IPS-18a (cell line): ENCODE results near the gene IL4R.

Experiments
- H3K27ac ChIP-seq: one replicate; pipeline ENCODE4 v1.5.1; 2013; ENCODE audit warnings: low read length
- H3K27me3 ChIP-seq: one replicate; pipeline ENCODE4 v1.6.1; 2013; ENCODE audit warnings: mild to moderate bottlenecking, low read length; ENCODE audit not compliant: control insufficient read depth, insufficient read depth
- H3K36me3 ChIP-seq: one replicate; pipeline ENCODE4 v1.6.1; 2013; ENCODE audit warnings: low read depth, low read length; ENCODE audit not compliant: control insufficient read depth
- H3K4me1 ChIP-seq: one replicate; pipeline ENCODE4 v1.6.1; 2013; ENCODE audit warnings: low read depth, low read length; ENCODE audit not compliant: control insufficient read depth
- H3K4me3 ChIP-seq: one replicate; pipeline ENCODE4 v1.5.1; 2013; ENCODE audit warnings: low read length
- H3K9ac ChIP-seq: one replicate; pipeline ENCODE4 v1.6.1; 2013; ENCODE audit warnings: mild to moderate bottlenecking, low read length, moderate library complexity
- H3K9me3 ChIP-seq: one replicate; pipeline ENCODE4 v1.6.1; 2013; ENCODE audit warnings: low read depth, low read length; ENCODE audit not compliant: control insufficient read depth

IL4R gene

DNA sequence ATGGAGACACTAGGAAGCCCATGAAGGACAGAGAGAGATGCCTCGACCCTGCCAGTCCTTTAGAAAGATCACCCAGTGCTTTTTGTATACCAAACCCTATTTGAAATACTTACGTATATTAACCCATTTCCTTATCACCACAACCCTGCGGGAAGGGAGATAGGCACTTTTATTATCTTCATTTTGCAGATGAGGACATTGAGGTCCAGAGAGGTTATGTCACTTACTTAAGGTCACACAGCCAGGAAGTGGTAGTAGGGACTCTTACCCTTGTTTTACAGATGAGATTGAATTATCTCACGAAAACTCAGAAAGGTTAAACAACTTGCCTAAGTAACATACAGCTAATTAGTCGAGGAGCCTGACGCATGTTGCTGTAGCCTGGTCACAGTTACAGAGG lies 38.2 kb downstream of the IL4R start:
- Histone ChIP-seq H3K9me3 (no peaks in the 10 kb centered on the region), H3K4me3 (no peak overlapping the region), H3K36me3 (peaks cover 16% of the 10 kb centered on the region), H3K4me1 (no peaks in the 10 kb centered on the region), H3K9ac (no peak overlapping the region), H3K27ac (no peak overlapping the region), H3K27me3 (no peaks in the 10 kb centered on the region)

GRCh38 chr16:27353853-27354252 lies 40.1 kb downstream of the IL4R start:
- H3K36me3 ChIP-seq, result peaks cover 16% of the 10 kb centered on the region

GRCh38 chr16:27355610-27356009 lies 41.8 kb downstream of the IL4R start:
- Histone ChIP-seq H3K27ac (no peak overlapping the region), H3K27me3 (no peaks in the 10 kb centered on the region), H3K4me3 (no peak overlapping the region), H3K4me1 (no peaks in the 10 kb centered on the region), H3K9me3 (no peaks in the 10 kb centered on the region), H3K36me3 (peaks cover 13% of the 10 kb centered on the region), H3K9ac (no peak overlapping the region)

More at GRCh38 chr16:27353853-27354252, 40.1 kb downstream of the IL4R start:
- no peak overlapping the region for H3K4me3 ChIP-seq
- no peak overlapping the region for H3K27ac ChIP-seq
- H3K9me3 ChIP-seq, result no peaks in the 10 kb centered on the region
- no peaks in the 10 kb centered on the region for H3K4me1 ChIP-seq
- H3K9ac ChIP-seq, result no peak overlapping the region
- no peaks in the 10 kb centered on the region for H3K27me3 ChIP-seq

DNA sequence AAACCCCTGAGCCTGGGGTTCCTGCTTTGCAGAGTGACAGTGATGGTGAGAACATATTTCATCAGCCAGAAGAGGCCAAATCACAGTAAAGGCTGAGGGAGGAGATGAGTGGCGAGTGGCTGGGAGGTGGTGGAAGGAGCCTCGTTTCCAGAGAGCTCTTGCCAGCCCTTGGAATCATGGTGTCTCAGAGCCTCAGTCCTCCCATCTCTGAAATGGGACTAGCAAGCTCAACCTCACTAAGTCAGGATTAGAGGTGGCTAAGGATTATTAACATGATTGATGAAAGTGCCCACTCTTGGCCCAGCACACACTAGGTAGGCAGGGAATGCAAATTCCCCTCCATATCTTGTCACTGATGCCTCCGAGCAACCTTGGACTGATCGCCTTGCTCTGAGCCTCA lies 43.0 kb downstream of the IL4R start:
- Histone ChIP-seq H3K4me3 (no peak overlapping the region), H3K27me3 (no peaks in the 10 kb centered on the region), H3K4me1 (no peaks in the 10 kb centered on the region), H3K9me3 (no peaks in the 10 kb centered on the region), H3K36me3 (peaks cover 7% of the 10 kb centered on the region), H3K9ac (no peak overlapping the region), H3K27ac (no peak overlapping the region)

DNA sequence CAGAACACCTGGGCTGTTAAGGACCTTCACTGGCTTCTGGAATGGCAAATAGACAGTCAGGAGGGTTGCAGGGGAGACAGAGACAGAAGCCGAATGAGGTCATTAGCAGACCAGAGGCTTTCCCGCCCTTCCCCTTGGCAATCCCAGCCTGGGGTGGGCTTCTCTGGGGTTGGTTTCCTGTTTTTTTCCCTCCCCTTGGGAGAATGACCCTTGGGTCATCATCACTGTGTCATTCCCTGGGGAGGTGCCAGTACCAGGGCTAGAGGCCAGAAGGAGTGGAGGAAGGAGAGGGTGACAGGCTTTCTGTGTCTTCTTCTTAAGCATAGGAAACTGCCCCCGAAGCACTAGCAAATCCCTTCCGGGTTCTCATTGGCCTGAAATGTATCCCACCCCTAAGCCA lies 45.3 kb downstream of the IL4R start:
- H3K27ac ChIP-seq, result no peak overlapping the region
- H3K9me3 ChIP-seq, result no peaks in the 10 kb centered on the region
- H3K4me3 ChIP-seq, result no peak overlapping the region
- no peak overlapping the region for H3K9ac ChIP-seq
- H3K27me3 ChIP-seq, result no peaks in the 10 kb centered on the region
- peaks cover 14% of the 10 kb centered on the region for H3K36me3 ChIP-seq
- H3K4me1 ChIP-seq, result no peaks in the 10 kb centered on the region

DNA sequence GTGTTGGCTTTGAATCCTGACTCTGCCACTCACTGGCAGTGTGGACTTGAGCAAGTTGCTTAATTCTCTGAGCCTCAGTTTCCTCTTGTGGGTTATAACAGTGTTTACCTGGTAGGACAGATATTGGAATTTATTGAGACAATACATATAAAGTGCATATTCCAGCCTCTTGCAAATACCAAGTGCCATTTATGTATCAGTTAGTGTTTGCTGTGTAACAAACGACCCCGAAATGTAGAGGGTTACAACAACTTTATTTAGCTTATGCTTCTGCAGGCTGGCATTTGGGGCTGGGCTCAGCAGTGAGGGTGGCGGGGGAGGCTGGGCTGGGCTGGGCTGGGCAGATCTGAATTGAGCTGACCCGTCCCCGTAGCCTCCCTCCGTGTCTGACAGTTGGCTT lies 45.8 kb downstream of the IL4R start:
- Histone ChIP-seq H3K27ac (no peak overlapping the region), H3K27me3 (no peaks in the 10 kb centered on the region), H3K9ac (no peak overlapping the region), H3K4me3 (no peak overlapping the region), H3K36me3 (peaks cover 14% of the 10 kb centered on the region), H3K9me3 (no peaks in the 10 kb centered on the region), H3K4me1 (no peaks in the 10 kb centered on the region)

- no peak overlapping the region for H3K27ac ChIP-seq
- H3K36me3 ChIP-seq, result peaks cover 14% of the 10 kb centered on the region
- no peaks in the 10 kb centered on the region for H3K4me1 ChIP-seq
Measured at GRCh38 chr16:27361987-27362386, 48.2 kb downstream of the IL4R start.

GRCh38 chr16:27362570-27363245 lies 48.9 kb downstream of the IL4R start:
- Histone ChIP-seq H3K27me3 (no peaks in the 10 kb centered on the region), H3K9me3 (no peaks in the 10 kb centered on the region), H3K36me3 (peaks cover 14% of the 10 kb centered on the region)

More at GRCh38 chr16:27361987-27362386, 48.2 kb downstream of the IL4R start:
- Histone ChIP-seq H3K9me3 (no peaks in the 10 kb centered on the region), H3K27me3 (no peaks in the 10 kb centered on the region), H3K9ac (no peak overlapping the region), H3K4me3 (no peak overlapping the region)

DNA sequence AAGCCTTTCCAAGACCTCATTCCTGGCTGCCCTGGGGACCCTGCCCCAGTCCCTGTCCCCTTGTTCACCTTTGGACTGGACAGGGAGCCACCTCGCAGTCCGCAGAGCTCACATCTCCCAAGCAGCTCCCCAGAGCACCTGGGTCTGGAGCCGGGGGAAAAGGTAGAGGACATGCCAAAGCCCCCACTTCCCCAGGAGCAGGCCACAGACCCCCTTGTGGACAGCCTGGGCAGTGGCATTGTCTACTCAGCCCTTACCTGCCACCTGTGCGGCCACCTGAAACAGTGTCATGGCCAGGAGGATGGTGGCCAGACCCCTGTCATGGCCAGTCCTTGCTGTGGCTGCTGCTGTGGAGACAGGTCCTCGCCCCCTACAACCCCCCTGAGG lies 49.5 kb downstream of the IL4R start:
- no peak overlapping the region for H3K9ac ChIP-seq
- H3K4me1 ChIP-seq, result no peaks in the 10 kb centered on the region
- H3K9me3 ChIP-seq, result no peaks in the 10 kb centered on the region
- H3K27ac ChIP-seq, result no peak overlapping the region
- H3K36me3 ChIP-seq, result peaks cover 14% of the 10 kb centered on the region
- H3K27me3 ChIP-seq, result no peaks in the 10 kb centered on the region
- H3K4me3 ChIP-seq, result no peak overlapping the region

More at GRCh38 chr16:27362570-27363245, 48.9 kb downstream of the IL4R start:
- H3K4me1 ChIP-seq, result no peaks in the 10 kb centered on the region
- H3K27ac ChIP-seq, result no peak overlapping the region
- H3K9ac ChIP-seq, result no peak overlapping the region
- H3K4me3 ChIP-seq, result no peak overlapping the region

DNA sequence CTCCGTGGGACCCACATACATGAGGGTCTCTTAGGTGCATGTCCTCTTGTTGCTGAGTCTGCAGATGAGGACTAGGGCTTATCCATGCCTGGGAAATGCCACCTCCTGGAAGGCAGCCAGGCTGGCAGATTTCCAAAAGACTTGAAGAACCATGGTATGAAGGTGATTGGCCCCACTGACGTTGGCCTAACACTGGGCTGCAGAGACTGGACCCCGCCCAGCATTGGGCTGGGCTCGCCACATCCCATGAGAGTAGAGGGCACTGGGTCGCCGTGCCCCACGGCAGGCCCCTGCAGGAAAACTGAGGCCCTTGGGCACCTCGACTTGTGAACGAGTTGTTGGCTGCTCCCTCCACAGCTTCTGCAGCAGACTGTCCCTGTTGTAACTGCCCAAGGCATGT lies 50.0 kb downstream of the IL4R start:
- Histone ChIP-seq H3K36me3 (peaks cover 14% of the 10 kb centered on the region), H3K4me1 (no peaks in the 10 kb centered on the region), H3K27ac (no peak overlapping the region), H3K9me3 (no peaks in the 10 kb centered on the region), H3K9ac (no peak overlapping the region), H3K4me3 (no peak overlapping the region), H3K27me3 (no peaks in the 10 kb centered on the region)

GRCh38 chr16:27364493-27365141 lies 50.8 kb downstream of the IL4R start:
- Histone ChIP-seq H3K4me1 (no peaks in the 10 kb centered on the region), H3K27me3 (no peaks in the 10 kb centered on the region), H3K9ac (no peak overlapping the region), H3K9me3 (no peaks in the 10 kb centered on the region), H3K4me3 (no peak overlapping the region), H3K36me3 (peaks cover 14% of the 10 kb centered on the region), H3K27ac (no peak overlapping the region)
